Testis (tissue), 3 donors: Measurements from ENCODE around the gene PTGFRN. TPM values are rescaled to one million over a fixed set of nuclear protein-coding genes. Genes with fewer than 3 reads are reported as not detected.

Source experiments
- DNase-seq: peaks from one replicate; pipeline ENCODE4 v3.0.0-alpha.2; 2019
- H3K27ac ChIP-seq, 2 donors: fragments of 200-600 bp; sonication (generic); one replicate each; pipeline ENCODE4 v1.5.1; 2019
- H3K27me3 ChIP-seq: fragments of 200-600 bp; sonication (generic); one replicate; pipeline ENCODE4 v1.5.1; 2019
- H3K36me3 ChIP-seq: fragments of 200-600 bp; sonication (generic); one replicate; pipeline ENCODE4 v1.5.1; 2017; ENCODE audit warnings: low read depth; ENCODE audit errors: missing control alignments
- H3K4me1 ChIP-seq: fragments of 200-600 bp; sonication (generic); one replicate; pipeline ENCODE4 v1.5.1; 2019
- H3K4me3 ChIP-seq, 2 donors: fragments of 200-600 bp; sonication (generic); one replicate each; pipeline ENCODE4 v1.5.1; 2017 to 2019
- H3K9me3 ChIP-seq: fragments of 200-600 bp; sonication (generic); one replicate; pipeline ENCODE4 v1.5.1; 2017
- POLR2A ChIP-seq: fragments of 450-650 bp; IDR thresholded peaks from one replicate; pipeline ENCODE4 v1.6.1; 2017; ENCODE audit warnings: antibody characterized with exemption, mild to moderate bottlenecking, moderate library complexity
- WGBS, 2 donors: methylation state at CpG; one replicate each; pipeline ENCODE4 v1.1.5; 2018; 5-methylcytosine and 5-hydroxymethylcytosine counted together
- intact Hi-C: fragments of 100-400 bp; cut with DNase I; formaldehyde crosslinking; loops from one replicate; pipeline ENCODE4 v1.15.1; 2023; ENCODE audit warnings: low total_unique reads
- polyA plus RNA-seq: library from polyadenylated mRNA; stranded (reverse); fragments of 350-450 nt; fragmentation: Illumina TruSeq; extraction: RNeasy Lipid Tissue Mini Kit (QIAGEN cat#74804); gene quantifications from one replicate; pipeline ENCODE4 v1.2.3, GENCODE V29; 2014; ENCODE audit warnings: low read depth, low replicate concordance; ENCODE audit not compliant: insufficient read depth
- total RNA-seq, 2 donors: library from RNA; depleted of rRNA; stranded (reverse); fragments of >200 nt; gene quantifications; one replicate each; pipeline ENCODE4 v1.2.3, GENCODE V29; 2016
- TF ChIP-seq, protein P1 (sequence below), 3 experiments: fragments of 450-650 bp in 2 of 3; fragments of 200-600 bp in 1 of 3; sonication (generic) in 1 of 3; IDR thresholded peaks; one replicate each; pipeline ENCODE4 v1.5.1; 2016 to 2019; ENCODE audit warnings: antibody characterized with exemption in 3 of 3, mild to moderate bottlenecking in 2 of 3, moderate library complexity in 1 of 3

The PTGFRN gene
- total and polyA plus RNA-seq, 3 donors from 2014 or later, result 26.8 to 32.0 (median 28.1) TPM

DNA sequence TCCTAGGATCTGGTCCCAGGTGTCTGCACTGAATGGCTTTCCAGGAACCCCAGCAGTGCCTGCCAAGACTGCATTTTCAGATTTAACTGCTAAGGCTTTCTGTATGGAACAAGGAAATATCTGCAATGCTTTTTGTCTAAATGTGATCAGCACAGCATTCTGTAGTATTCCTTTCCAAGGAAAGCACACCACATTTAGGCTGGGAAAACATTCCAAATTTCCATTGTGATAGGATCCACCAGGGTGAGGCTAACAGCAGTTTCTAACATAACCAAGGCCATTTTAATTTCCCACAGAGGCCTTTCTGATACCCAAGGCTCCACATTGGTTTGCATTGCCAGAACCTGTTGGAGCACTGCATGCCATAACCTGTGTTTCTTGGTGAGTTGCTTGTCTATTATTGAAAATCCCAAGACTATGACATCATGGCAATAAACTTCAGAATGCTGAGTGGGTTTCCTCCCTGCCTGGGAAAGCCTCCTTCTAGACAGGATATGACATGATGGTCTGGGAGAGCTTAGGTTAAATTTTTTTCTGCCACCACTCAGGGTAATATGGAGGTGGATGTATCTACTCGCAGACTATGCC lies 23.3 kb upstream of the PTGFRN start:
- no peak overlapping the region for H3K27ac ChIP-seq
- WGBS, 2 donors, result 92 to 100% methylated on average over 1 of the region's 1 CpG
- H3K9me3 ChIP-seq, result no peaks in the 10 kb centered on the region
- TF ChIP-seq, protein P1, sequence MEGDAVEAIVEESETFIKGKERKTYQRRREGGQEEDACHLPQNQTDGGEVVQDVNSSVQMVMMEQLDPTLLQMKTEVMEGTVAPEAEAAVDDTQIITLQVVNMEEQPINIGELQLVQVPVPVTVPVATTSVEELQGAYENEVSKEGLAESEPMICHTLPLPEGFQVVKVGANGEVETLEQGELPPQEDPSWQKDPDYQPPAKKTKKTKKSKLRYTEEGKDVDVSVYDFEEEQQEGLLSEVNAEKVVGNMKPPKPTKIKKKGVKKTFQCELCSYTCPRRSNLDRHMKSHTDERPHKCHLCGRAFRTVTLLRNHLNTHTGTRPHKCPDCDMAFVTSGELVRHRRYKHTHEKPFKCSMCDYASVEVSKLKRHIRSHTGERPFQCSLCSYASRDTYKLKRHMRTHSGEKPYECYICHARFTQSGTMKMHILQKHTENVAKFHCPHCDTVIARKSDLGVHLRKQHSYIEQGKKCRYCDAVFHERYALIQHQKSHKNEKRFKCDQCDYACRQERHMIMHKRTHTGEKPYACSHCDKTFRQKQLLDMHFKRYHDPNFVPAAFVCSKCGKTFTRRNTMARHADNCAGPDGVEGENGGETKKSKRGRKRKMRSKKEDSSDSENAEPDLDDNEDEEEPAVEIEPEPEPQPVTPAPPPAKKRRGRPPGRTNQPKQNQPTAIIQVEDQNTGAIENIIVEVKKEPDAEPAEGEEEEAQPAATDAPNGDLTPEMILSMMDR (IDR thresholded peaks at IDR 0.05), result no peak
- TF ChIP-seq POLR2A, result no peak
- no peaks in the 10 kb centered on the region for H3K4me1 ChIP-seq
- no peaks in the 10 kb centered on the region for H3K27me3 ChIP-seq
- intact Hi-C loops, result no loop called here
- no peak overlapping the region for H3K4me3 ChIP-seq
- no peaks in the 10 kb centered on the region for H3K36me3 ChIP-seq
- DNase-seq, result no peak

DNA sequence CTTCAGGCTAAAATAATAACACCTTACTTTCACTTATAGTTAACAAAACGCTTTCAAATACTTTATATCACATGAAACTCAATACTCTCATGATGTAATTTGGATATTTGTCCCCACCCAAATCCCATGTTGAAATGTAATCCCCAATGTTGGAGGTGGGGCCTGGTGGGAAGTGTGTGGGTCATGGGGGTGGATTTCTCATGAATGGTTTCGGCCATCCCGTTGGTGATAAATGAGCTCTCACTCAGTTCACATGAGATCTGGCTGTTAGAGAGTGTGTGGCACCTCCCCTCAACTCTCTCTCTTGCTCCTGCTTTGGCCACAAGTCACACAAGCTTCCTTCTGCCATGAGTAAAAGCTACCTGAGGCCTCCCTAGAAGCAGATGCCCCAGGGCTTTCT lies 22.5 kb upstream of the PTGFRN start:
- DNase-seq, result no peak
- Histone ChIP-seq H3K27ac (no peak overlapping the region), H3K4me3 (no peak overlapping the region), H3K27me3 (no peaks in the 10 kb centered on the region), H3K4me1 (no peaks in the 10 kb centered on the region), H3K9me3 (no peaks in the 10 kb centered on the region), H3K36me3 (no peaks in the 10 kb centered on the region)
- WGBS, 2 donors, result 90 to 94% methylated on average over 3 of the region's 3 CpGs
- intact Hi-C loops, result no loop called here
- no peak for TF ChIP-seq POLR2A
- TF ChIP-seq, protein P1 (IDR thresholded peaks at IDR 0.05), result no peak

GRCh38 chr1:116889380-116889779 lies 20.3 kb upstream of the PTGFRN start:
- Histone ChIP-seq H3K4me1 (no peaks in the 10 kb centered on the region), H3K4me3 (no peak overlapping the region), H3K27ac (no peak overlapping the region), H3K27me3 (no peaks in the 10 kb centered on the region), H3K9me3 (no peaks in the 10 kb centered on the region), H3K36me3 (no peaks in the 10 kb centered on the region)
- intact Hi-C loops, result no loop called here
- WGBS, 2 donors, result 53 to 83% methylated on average over 4 of the region's 4 CpGs
- no peak for DNase-seq
- TF ChIP-seq, protein P1 (IDR thresholded peaks at IDR 0.05), result no peak
- TF ChIP-seq POLR2A, result no peak

DNA sequence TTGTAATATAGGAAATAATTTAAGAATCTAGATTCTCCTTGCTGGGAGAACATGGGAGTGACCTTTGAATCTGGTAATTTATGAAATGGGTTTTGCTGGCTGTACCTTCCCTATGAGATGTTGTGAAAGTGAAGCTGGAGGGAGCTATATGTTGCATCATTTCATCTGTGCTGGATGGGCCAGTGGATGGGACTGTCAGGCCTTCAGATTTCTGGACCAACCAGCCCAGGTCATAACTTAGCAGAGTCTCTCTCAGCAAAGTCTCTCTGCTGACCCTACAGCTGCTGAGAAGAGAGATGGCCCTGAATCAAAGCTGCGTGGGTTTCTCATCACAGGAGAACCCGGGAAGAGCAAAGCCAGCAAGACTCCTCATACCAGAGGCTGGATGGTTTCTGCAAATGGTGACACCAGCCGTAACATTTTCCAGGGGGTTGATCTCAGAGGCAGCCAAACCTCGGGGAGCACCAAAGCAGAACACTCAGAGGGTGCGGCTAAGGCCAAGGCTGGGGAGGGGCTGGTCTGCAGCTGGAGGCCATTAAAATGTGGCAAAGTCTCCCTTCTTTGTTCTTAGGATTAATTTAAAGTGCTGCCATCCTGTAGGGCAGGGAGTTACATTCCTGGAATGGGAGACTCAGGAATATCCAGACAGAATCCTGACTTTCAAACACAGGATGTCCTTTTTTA lies 18.2 kb upstream of the PTGFRN start:
- 57 to 60% methylated on average over 5 of the region's 5 CpGs for WGBS, 2 donors
- H3K4me3 ChIP-seq, result no peak overlapping the region
- intact Hi-C loops, result loop anchor here (5.0 kb wide), 1 partner anchor 314 kb away; no protein-coding TSS in a partner anchor
- H3K27ac ChIP-seq, result no peak overlapping the region
- no peak for TF ChIP-seq POLR2A
- TF ChIP-seq, protein P1 (IDR thresholded peaks at IDR 0.05), result no peak
- H3K27me3 ChIP-seq, result no peaks in the 10 kb centered on the region
- no peaks in the 10 kb centered on the region for H3K4me1 ChIP-seq
- no peak for DNase-seq
- no peaks in the 10 kb centered on the region for H3K36me3 ChIP-seq
- no peaks in the 10 kb centered on the region for H3K9me3 ChIP-seq

- WGBS, 2 donors, result 81 to 93% methylated on average over 1 of the region's 1 CpG
- Histone ChIP-seq H3K27me3 (no peaks in the 10 kb centered on the region), H3K4me3 (no peak overlapping the region), H3K9me3 (no peaks in the 10 kb centered on the region), H3K36me3 (no peaks in the 10 kb centered on the region), H3K27ac (no peak overlapping the region), H3K4me1 (no peaks in the 10 kb centered on the region)
- DNase-seq, result no peak
- no peak for TF ChIP-seq POLR2A
- TF ChIP-seq, protein P1 (IDR thresholded peaks at IDR 0.05), result no peak
- intact Hi-C loops, result no loop called here
Measured at GRCh38 chr1:116895073-116895472, 14.6 kb upstream of the PTGFRN start.
